ACC112 (cell line): ENCODE results near the gene AXIN2.

Experiments used
- H2AFZ ChIP-seq: fragments of 200-600 bp; sonication (generic); one replicate; pipeline ENCODE4 v1.6.0; 2017; ENCODE audit warnings: antibody characterized with exemption, low read length; ENCODE audit not compliant: unreplicated experiment
- H3K27ac ChIP-seq: fragments of 200-600 bp; sonication (generic); 2 replicates; pipeline ENCODE4 v1.5.1; 2014; ENCODE audit warnings: low read depth, mild to moderate bottlenecking, antibody characterized with exemption, low read length, moderate library complexity
- H3K27me3 ChIP-seq: fragments of 200-600 bp; sonication (generic); 2 replicates; pipeline ENCODE4 v1.6.1; 2014; ENCODE audit warnings: mild to moderate bottlenecking, antibody characterized with exemption, low read length, moderate library complexity, mixed read lengths; ENCODE audit not compliant: insufficient read depth
- H3K36me3 ChIP-seq: fragments of 200-600 bp; sonication (generic); 2 replicates; pipeline ENCODE4 v1.6.1; 2016; ENCODE audit warnings: mild to moderate bottlenecking, antibody characterized with exemption, low read length, moderate library complexity, mixed read lengths; ENCODE audit not compliant: insufficient read depth
- H3K4me1 ChIP-seq: fragments of 200-600 bp; sonication (generic); one replicate; pipeline ENCODE4 v1.6.1; 2016; ENCODE audit warnings: low read length, mixed read lengths; ENCODE audit not compliant: insufficient read depth, unreplicated experiment, control insufficient read depth
- H3K4me3 ChIP-seq: fragments of 200-600 bp; sonication (generic); 2 replicates; pipeline ENCODE4 v1.5.1; 2014; ENCODE audit warnings: mild to moderate bottlenecking, low read depth, low read length
- H3K79me2 ChIP-seq: fragments of 200-600 bp; sonication (generic); one replicate; pipeline ENCODE4 v1.6.0; 2016; ENCODE audit warnings: low read length; ENCODE audit not compliant: control insufficient read depth, unreplicated experiment, insufficient read depth

Gene AXIN2

GRCh38 chr17:65553009-65553645 lies 8.3 kb downstream of the AXIN2 start:
- Histone ChIP-seq H3K79me2 (no peaks in the 10 kb centered on the region), H2AFZ (no peak overlapping the region), H3K4me3 (no peak overlapping the region), H3K27ac (no peak overlapping the region), H3K36me3 (0 out of 2 replicates have a peak, but pooled peaks cover 4% of the 10 kb centered on the region), H3K4me1 (peaks cover 14% of the 10 kb centered on the region), H3K27me3 (no peaks in the 10 kb centered on the region)

GRCh38 chr17:65552214-65552613 lies 9.2 kb downstream of the AXIN2 start:
- peaks cover 14% of the 10 kb centered on the region for H3K4me1 ChIP-seq
- H3K36me3 ChIP-seq = 0 out of 2 replicates have a peak, but pooled peaks cover 4% of the 10 kb centered on the region
- no peak overlapping the region for H2AFZ ChIP-seq
- H3K4me3 ChIP-seq = no peak overlapping the region
- no peaks in the 10 kb centered on the region for H3K79me2 ChIP-seq
- no peaks in the 10 kb centered on the region for H3K27me3 ChIP-seq
- no peak overlapping the region for H3K27ac ChIP-seq

GRCh38 chr17:65551267-65552040 lies 10.0 kb downstream of the AXIN2 start:
- Histone ChIP-seq H3K4me1 (peaks cover 9% of the 10 kb centered on the region), H3K4me3 (no peak overlapping the region), H2AFZ (no peak overlapping the region), H3K79me2 (no peaks in the 10 kb centered on the region), H3K36me3 (0 out of 2 replicates have a peak, but pooled peaks cover 4% of the 10 kb centered on the region), H3K27me3 (no peaks in the 10 kb centered on the region), H3K27ac (no peak overlapping the region)

- Histone ChIP-seq H3K27me3 (no peaks in the 10 kb centered on the region), H3K4me3 (no peak overlapping the region), H3K27ac (no peak overlapping the region), H3K36me3 (0 out of 2 replicates have a peak, but pooled peaks cover 4% of the 10 kb centered on the region), H2AFZ (no peak overlapping the region), H3K79me2 (no peaks in the 10 kb centered on the region), H3K4me1 (peaks cover 9% of the 10 kb centered on the region)
Observed at GRCh38 chr17:65550758-65551157, 10.7 kb downstream of the AXIN2 start.

GRCh38 chr17:65550075-65550662 lies 11.3 kb downstream of the AXIN2 start:
- H3K79me2 ChIP-seq = no peaks in the 10 kb centered on the region
- no peak overlapping the region for H3K27ac ChIP-seq
- no peak overlapping the region for H3K4me3 ChIP-seq
- H2AFZ ChIP-seq = no peak overlapping the region
- H3K36me3 ChIP-seq = 0 out of 2 replicates have a peak, but pooled peaks cover 4% of the 10 kb centered on the region
- peaks cover 9% of the 10 kb centered on the region for H3K4me1 ChIP-seq
- no peaks in the 10 kb centered on the region for H3K27me3 ChIP-seq

- Histone ChIP-seq H2AFZ (no peak overlapping the region), H3K36me3 (0 out of 2 replicates have a peak, but pooled peaks cover 4% of the 10 kb centered on the region), H3K4me3 (no peak overlapping the region), H3K27me3 (no peaks in the 10 kb centered on the region), H3K4me1 (peaks cover 4% of the 10 kb centered on the region), H3K27ac (no peak overlapping the region), H3K79me2 (no peaks in the 10 kb centered on the region)
Observed at GRCh38 chr17:65548269-65548969, 13.0 kb downstream of the AXIN2 start.

- 0 out of 2 replicates have a peak, but pooled peaks cover 4% of the 10 kb centered on the region for H3K36me3 ChIP-seq
- H3K79me2 ChIP-seq = no peaks in the 10 kb centered on the region
- H3K27me3 ChIP-seq = no peaks in the 10 kb centered on the region
- H3K27ac ChIP-seq = no peak overlapping the region
- H3K4me3 ChIP-seq = no peak overlapping the region
- H3K4me1 ChIP-seq = peaks cover 3% of the 10 kb centered on the region
- H2AFZ ChIP-seq = no peak overlapping the region
Observed at GRCh38 chr17:65547253-65547670, 14.2 kb downstream of the AXIN2 start.

- no peaks in the 10 kb centered on the region for H3K79me2 ChIP-seq
- H3K36me3 ChIP-seq = 0 out of 2 replicates have a peak, but pooled peaks cover 4% of the 10 kb centered on the region
- H3K4me3 ChIP-seq = no peak overlapping the region
- no peaks in the 10 kb centered on the region for H3K27me3 ChIP-seq
- no peak overlapping the region for H3K27ac ChIP-seq
- H3K4me1 ChIP-seq = no peaks in the 10 kb centered on the region
- no peak overlapping the region for H2AFZ ChIP-seq
Observed at GRCh38 chr17:65546579-65546978, 14.9 kb downstream of the AXIN2 start.

- Histone ChIP-seq H3K4me3 (no peak overlapping the region), H3K4me1 (no peaks in the 10 kb centered on the region), H3K27me3 (no peaks in the 10 kb centered on the region), H2AFZ (no peak overlapping the region), H3K79me2 (no peaks in the 10 kb centered on the region), H3K36me3 (0 out of 2 replicates have a peak, but pooled peaks cover 4% of the 10 kb centered on the region), H3K27ac (no peak overlapping the region)
Observed at GRCh38 chr17:65545705-65546523, 15.5 kb downstream of the AXIN2 start.

GRCh38 chr17:65544672-65545071 lies 16.8 kb downstream of the AXIN2 start:
- Histone ChIP-seq H2AFZ (no peak overlapping the region), H3K36me3 (0 out of 2 replicates have a peak, but pooled peaks cover 4% of the 10 kb centered on the region), H3K27ac (no peak overlapping the region), H3K4me3 (no peak overlapping the region), H3K27me3 (no peaks in the 10 kb centered on the region), H3K79me2 (no peaks in the 10 kb centered on the region), H3K4me1 (no peaks in the 10 kb centered on the region)
